Heart right ventricle (tissue), 16 donors: ENCODE results near the gene FAM89A. TPM values are rescaled to one million over a fixed set of nuclear protein-coding genes. Genes with fewer than 3 reads are reported as not detected.
"Not testable (repeated sequence)": the region's sequence is repeated elsewhere in the genome, so short reads cannot be mapped to it uniquely, and the experiment has no call there.

Experiments used
- ATAC-seq, 8 donors: fragments of 200-7000 bp; cut with Tn5 transposase; one replicate each; pipeline ENCODE4 v1.9.1; 2020; ENCODE audit warnings: mild to moderate bottlenecking in 8 of 8, moderate library complexity in 8 of 8, moderate number of reproducible peaks in 1 of 8
- DNase-seq, 2 donors: peaks; one replicate each; pipeline ENCODE4 v3.0.0-alpha.2; 2020
- H3K27ac ChIP-seq, 10 donors: fragments of 200-600 bp; sonication (generic) in 2 of 10; one replicate each; pipeline versions ENCODE4 v1.5.0 to v1.8.0; 2020 to 2022; ENCODE audit warnings: mild to moderate bottlenecking in 3 of 10
- H3K27me3 ChIP-seq, 7 donors: fragments of 200-600 bp; one replicate each; pipeline ENCODE4 v1.8.0; 2021 to 2022; ENCODE audit warnings: mild to moderate bottlenecking in 2 of 7
- H3K36me3 ChIP-seq, 9 donors: fragments of 200-600 bp; sonication (generic) in 1 of 9; one replicate each; pipeline versions ENCODE4 v1.5.0 to v1.8.0; 2020 to 2022; ENCODE audit warnings: mild to moderate bottlenecking in 2 of 9
- H3K4me1 ChIP-seq, 9 donors: fragments of 200-600 bp; sonication (generic) in 1 of 9; one replicate each; pipeline versions ENCODE4 v1.5.0 to v1.8.0; 2020 to 2022; ENCODE audit warnings: mild to moderate bottlenecking in 4 of 9
- H3K4me3 ChIP-seq, 10 donors: fragments of 200-600 bp; sonication (generic) in 2 of 10; one replicate each; pipeline versions ENCODE4 v1.5.0 to v1.8.0; 2020 to 2022; ENCODE audit warnings: mild to moderate bottlenecking in 7 of 10, moderate library complexity in 2 of 10
- H3K9me3 ChIP-seq, 11 donors: fragments of 200-600 bp in 10 of 11; sonication (generic) in 2 of 11; one replicate each; pipeline versions ENCODE4 v1.5.0 to v1.8.0; 2013 to 2022; ENCODE audit warnings: mild to moderate bottlenecking in 2 of 11, control low read depth in 1 of 11, moderate library complexity in 1 of 11
- WGBS, 2 donors: extraction: QIAGEN DNeasy Blood & Tissue Kit; methylation state at CpG; one replicate each; pipeline ENCODE4 v1.1.7; 2013; ENCODE audit warnings: inconsistent platforms in 1 of 2; 5-methylcytosine and 5-hydroxymethylcytosine counted together
- intact Hi-C, 10 donors: fragments of 100-400 bp; cut with DNase I; formaldehyde crosslinking; loops; one replicate each; pipeline versions ENCODE4 v1.11.1 to v1.14.2; 2022
- polyA plus RNA-seq, 2 donors: library from polyadenylated mRNA; stranded (reverse); fragments of 200-250 nt; gene quantifications; one replicate each; pipeline ENCODE4 v1.2.3, GENCODE V29; 2013
- total RNA-seq, 10 donors: library from RNA; stranded (reverse); fragmentation: NEBNext Ultra II Directional in 3 of 10; extraction: Animal tissue kit (Norgen Biotek cat#: 25700) in 3 of 10; gene quantifications; one replicate each; pipeline versions ENCODE4 v1.2.1 to v1.2.4, GENCODE V29; 2021 to 2023
- TF ChIP-seq, protein P1 (sequence below), 9 donors: fragments of 200-600 bp; sonication (generic) in 2 of 9; IDR thresholded peaks; one replicate each; pipeline versions ENCODE4 v1.5.0 to v1.8.0; 2021 to 2022; ENCODE audit warnings: antibody characterized with exemption in 9 of 9, mild to moderate bottlenecking in 5 of 9, moderate library complexity in 1 of 9
- donor health status: Arrhythmogenic right ventricular cardiomyopathy.
- donor health status: ischemic (EF 13 %, LVEDD 7.1; RV severe dilation, severe dysfunction).
- donor health status: healthy with polysubstance abuse.
- donor health status: DM: no; HTN: yes; CAD: no.
- donor health status: DM: no; HTN: no; CAD: no.
- donor health status: ischemic (EF 25% LVEDD 6.9; RV normal size, moderate dysfunction).
- donor health status: ischemic (EF 25% LVEDD 5.7; RV mildly dilated, moderate dysfunction).
- donor health status: healthy.
- donor health status: DM: yes; HTN: yes; CAD: no.
- donor health status: Ischemic cardiomyopathy.
- donor health status: ischemic (EF 35%, LVEDD 5.7; RV mildly dilated, moderate dysfunction).
- donor health status: nonischemic (EF 11% LVEDD 7.7; RV severe dilation, severe dysfunction).
- donor health status: DM: yes; HTN: yes; CAD: no.
- donor health status: PGD.
- donor health status: ischemic (EF 29% LVEDD 5.4; RV normal size, mild dysfunction).
- donor health status: nonischemic (EF 23%, LVEDD 6.1; RV moderate dilation, normal function).

The FAM89A gene
- total and polyA plus RNA-seq, 12 donors: 4.1 to 14.3 (median 5.3) TPM

DNA sequence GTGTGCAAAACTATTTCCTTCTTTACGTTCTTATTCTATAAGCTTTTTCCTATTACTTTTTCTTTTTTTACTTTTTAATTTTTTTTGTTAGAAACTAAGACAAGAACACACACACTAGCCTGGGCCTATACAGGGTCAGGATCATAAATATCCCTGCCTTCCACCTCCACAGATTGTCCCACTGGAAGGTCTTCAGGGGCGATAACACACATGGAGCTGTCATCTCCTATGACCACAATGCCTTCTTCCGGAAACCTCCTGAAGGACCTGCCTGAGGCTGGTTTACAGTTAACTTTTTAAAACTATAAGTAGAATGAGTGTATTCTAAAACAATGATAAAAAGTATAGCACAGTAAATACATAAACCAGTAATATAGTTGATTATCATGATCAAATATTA lies 10.3 kb upstream of the FAM89A start:
- Histone ChIP-seq H3K4me3 (no peak overlapping the region), H3K27ac (no peak overlapping the region), H3K36me3 (no peaks in the 10 kb centered on the region), H3K27me3 (peaks cover 0 to 12% (median 0%) of the 10 kb centered on the region in 7 donors), H3K4me1 (peaks cover 3 to 20% (median 16%) of the 10 kb centered on the region in 9 donors), H3K9me3 (peaks cover 0 to 9% (median 0%) of the 10 kb centered on the region in 11 donors)
- 82 to 85% methylated on average over 3 of the region's 3 CpGs for WGBS, 2 donors
- TF ChIP-seq, protein P1, sequence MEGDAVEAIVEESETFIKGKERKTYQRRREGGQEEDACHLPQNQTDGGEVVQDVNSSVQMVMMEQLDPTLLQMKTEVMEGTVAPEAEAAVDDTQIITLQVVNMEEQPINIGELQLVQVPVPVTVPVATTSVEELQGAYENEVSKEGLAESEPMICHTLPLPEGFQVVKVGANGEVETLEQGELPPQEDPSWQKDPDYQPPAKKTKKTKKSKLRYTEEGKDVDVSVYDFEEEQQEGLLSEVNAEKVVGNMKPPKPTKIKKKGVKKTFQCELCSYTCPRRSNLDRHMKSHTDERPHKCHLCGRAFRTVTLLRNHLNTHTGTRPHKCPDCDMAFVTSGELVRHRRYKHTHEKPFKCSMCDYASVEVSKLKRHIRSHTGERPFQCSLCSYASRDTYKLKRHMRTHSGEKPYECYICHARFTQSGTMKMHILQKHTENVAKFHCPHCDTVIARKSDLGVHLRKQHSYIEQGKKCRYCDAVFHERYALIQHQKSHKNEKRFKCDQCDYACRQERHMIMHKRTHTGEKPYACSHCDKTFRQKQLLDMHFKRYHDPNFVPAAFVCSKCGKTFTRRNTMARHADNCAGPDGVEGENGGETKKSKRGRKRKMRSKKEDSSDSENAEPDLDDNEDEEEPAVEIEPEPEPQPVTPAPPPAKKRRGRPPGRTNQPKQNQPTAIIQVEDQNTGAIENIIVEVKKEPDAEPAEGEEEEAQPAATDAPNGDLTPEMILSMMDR (IDR thresholded peaks at IDR 0.05): no peak
- DNase-seq (no peak), ATAC-seq (no peak)
- intact Hi-C loops: no loop called here

DNA sequence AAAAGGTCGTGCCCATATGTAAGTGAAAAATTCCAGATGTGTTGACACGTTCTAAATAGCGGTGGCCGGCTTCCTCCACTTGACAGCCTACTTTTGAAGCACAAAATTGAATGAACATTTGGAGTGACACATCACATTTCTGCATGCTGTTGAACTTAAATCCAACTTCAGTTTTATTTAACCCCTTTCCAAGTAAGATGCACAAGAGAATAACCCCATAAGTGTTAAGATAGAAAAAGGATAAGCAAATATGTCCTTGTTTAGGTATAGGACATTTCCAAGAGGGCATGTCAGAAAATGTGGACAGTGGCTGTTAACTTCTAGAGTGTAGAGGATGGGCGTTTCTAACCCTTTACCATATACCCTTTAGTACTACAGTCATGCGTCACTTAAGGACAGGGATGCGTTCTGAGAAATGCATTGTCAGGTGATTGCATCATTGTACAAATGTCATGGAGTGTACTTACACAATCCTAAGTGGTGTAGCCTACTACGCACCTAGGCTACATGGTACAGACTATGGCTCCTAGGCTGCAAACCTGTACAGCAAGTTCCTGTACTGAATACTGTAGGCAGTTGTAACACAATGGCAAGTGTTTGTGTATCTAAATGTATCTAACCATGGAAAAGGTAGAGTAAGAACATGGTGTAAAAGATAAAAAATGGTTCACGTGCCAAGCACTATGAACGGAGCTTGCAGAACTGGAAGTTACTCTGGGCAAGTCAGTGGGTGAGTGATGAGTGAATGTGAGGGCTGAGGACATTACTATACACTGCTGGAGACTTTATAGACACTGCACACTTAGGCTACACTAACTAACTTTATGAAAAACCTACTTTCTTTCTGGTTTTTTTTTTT lies 9.3 kb upstream of the FAM89A start:
- DNase-seq: no peak
- Histone ChIP-seq H3K27me3 (peaks cover 0 to 12% (median 0%) of the 10 kb centered on the region in 7 donors), H3K27ac (no peak overlapping the region), H3K36me3 (no peaks in the 10 kb centered on the region), H3K4me1 (peaks cover 3 to 19% (median 15%) of the 10 kb centered on the region in 9 donors), H3K9me3 (peaks cover 0 to 11% (median 5%) of the 10 kb centered on the region in 11 donors), H3K4me3 (no peak overlapping the region)
- intact Hi-C loops: no loop called here
- no peak for ATAC-seq
- TF ChIP-seq, protein P1 (IDR thresholded peaks at IDR 0.05): no peak
- WGBS, 2 donors: 65 to 68% methylated on average over 10 of the region's 10 CpGs

DNA sequence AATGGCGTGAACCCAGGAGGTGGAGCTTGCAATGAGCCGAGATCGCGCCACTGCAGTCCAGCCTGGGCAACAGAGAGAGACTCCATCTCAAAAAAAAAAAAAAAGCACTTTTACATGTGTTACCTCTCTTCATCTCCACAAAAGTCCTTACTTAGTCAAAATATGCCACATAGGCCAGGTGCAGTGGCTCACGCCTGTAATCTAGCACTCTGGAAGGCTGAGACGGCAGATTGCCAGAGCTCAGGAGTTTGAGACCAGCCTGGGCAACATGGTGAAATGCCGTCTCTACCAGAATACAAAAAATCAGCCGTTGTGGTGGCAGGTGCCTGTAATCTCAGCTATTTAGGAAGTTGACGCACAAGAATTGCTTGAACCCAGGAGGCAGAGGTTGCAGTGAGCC lies 8.4 kb upstream of the FAM89A start:
- DNase-seq, ATAC-seq, intact Hi-C loops, H3K27ac ChIP-seq, H3K36me3 ChIP-seq, H3K4me3 ChIP-seq, H3K4me1 ChIP-seq: not testable (repeated sequence)
- peaks cover 0 to 21% (median 7%) of the 10 kb centered on the region in 11 donors for H3K9me3 ChIP-seq
- 81 to 85% methylated on average over 9 of the region's 9 CpGs for WGBS, 2 donors
- peaks cover 0 to 12% (median 0%) of the 10 kb centered on the region in 7 donors for H3K27me3 ChIP-seq

DNA sequence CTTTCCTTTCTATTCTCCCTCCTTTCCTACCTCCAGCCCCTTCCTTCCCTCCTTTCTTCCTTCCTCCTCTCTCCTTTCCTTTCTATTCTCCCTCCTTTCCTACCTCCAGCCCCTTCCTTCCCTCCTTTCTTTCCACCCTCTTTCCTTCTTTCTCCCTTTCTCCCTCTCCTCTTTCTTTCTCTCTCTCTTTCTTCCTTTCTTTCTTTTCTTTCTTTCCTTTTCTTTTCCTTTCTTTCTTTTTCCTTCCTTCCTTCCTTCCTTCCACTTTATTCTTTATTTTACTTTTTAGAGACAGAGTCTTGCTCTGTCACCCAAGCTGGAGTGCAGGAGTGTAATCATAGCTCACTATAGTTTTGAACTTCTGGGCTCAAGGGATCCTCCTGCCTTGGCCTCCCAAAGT lies 7.5 kb upstream of the FAM89A start:
- ATAC-seq, H3K4me3 ChIP-seq, H3K27ac ChIP-seq, intact Hi-C loops, DNase-seq, H3K4me1 ChIP-seq, H3K36me3 ChIP-seq: not testable (repeated sequence)
- peaks cover 0 to 21% (median 7%) of the 10 kb centered on the region in 11 donors for H3K9me3 ChIP-seq
- H3K27me3 ChIP-seq: peaks cover 0 to 12% (median 0%) of the 10 kb centered on the region in 7 donors

DNA sequence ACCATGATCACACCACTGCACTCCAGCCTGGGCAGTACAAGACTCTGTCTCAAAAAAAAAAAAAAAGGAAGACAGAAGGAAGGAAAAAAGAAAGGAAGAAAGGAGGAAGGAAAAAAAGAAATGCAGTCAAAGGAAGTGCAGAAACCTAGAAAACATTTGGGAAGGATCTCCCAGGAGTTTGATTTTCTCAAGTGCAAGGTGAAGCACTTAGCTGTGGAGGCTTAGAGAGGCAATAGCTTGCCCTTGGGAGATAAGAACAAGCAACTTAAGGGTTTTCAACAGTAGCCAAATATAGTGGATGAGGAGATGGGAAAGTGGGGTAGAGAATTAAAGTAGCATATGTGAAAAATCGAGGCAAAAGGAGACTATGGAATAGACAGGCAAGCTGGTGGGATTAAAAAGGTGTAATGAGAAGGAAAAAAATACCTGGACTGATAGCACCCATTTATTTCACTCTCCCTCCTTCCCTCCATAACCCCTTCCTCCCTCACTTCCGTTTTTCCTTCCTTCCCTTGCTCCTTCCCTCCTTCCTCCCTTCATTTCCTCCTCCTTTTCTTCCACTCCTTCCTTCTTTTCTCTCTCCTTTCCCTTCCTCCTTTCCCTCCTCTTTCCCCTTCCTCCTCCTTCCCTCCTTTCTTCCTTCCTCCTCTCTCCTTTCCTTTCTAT lies 6.8 kb upstream of the FAM89A start:
- no peaks in the 10 kb centered on the region for H3K36me3 ChIP-seq
- intact Hi-C loops: no loop called here
- peaks cover 0 to 12% (median 0%) of the 10 kb centered on the region in 7 donors for H3K27me3 ChIP-seq
- H3K4me3 ChIP-seq: no peak overlapping the region
- H3K27ac ChIP-seq: no peak overlapping the region
- TF ChIP-seq, protein P1 (IDR thresholded peaks at IDR 0.05): no peak
- H3K9me3 ChIP-seq: peaks cover 0 to 21% (median 7%) of the 10 kb centered on the region in 11 donors
- no peaks in the 10 kb centered on the region for H3K4me1 ChIP-seq
- ATAC-seq (no peak), DNase-seq (no peak)
- 54% methylated on average over 2 of the region's 2 CpGs for WGBS, 2 donors

DNA sequence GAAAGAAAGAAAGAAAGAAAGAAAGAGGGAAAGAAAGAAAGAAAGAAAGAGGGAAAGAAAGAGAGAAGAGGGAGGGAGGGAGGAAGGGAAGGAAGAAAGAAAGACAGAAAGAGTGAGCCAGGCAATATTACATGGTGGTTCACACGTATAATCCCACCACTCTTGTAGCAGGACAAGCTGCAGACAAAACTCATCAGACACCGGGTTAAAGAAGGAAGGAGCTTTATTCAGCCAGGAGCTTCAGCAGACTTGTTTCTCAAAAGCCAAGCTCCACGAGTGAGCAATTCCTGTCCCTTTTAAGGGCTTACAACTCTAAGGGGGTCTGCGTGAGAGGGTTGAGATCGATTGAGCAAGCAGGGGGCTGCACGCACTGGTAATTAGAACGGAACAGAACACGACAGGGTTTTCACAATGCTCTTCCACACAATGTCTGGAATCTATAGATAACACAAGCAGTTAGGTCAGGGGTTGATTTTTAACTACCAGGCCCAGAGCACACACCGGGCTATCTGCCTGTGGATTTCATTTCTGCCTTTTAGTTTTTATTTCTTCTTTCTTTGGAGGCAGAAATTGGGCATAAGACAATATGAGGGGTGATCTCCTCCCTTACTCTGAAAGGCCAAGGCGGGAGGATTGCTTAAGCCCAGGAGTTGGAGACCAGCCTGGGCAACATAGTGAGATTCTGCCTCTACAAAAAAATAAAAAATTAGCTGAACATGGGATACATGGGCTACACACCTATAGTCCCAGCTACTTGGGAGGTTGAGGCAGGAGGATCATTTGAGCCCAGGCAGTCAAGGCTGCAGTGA lies 6.1 kb upstream of the FAM89A start:
- intact Hi-C loops, DNase-seq, H3K36me3 ChIP-seq, ATAC-seq, H3K4me3 ChIP-seq, H3K4me1 ChIP-seq, H3K27ac ChIP-seq: not testable (repeated sequence)
- peaks cover 0 to 21% (median 7%) of the 10 kb centered on the region in 11 donors for H3K9me3 ChIP-seq
- H3K27me3 ChIP-seq: peaks cover 0 to 19% (median 0%) of the 10 kb centered on the region in 7 donors
- 87 to 88% methylated on average over 10 of the region's 10 CpGs for WGBS, 2 donors
